ENCODE results near the gene CCDC15. TPM values are rescaled to one million over a fixed set of nuclear protein-coding genes. Genes with fewer than 3 reads are reported as not detected.

CCDC15 gene
- total and polyA plus RNA-seq, 2 experiments from 2014 or later: 1.1 to 2.3 TPM

- Histone ChIP-seq H3K9me2 (replicated peaks; ENCODE audit: insufficient read depth) (no peaks in the 10 kb centered on the region), H3K27ac (no peak overlapping the region), H3K36me3 (replicated peaks; ENCODE audit: insufficient read depth, low read depth) (no peaks in the 10 kb centered on the region), H3K27me3 (no peaks in the 10 kb centered on the region), H3K9me3 (ENCODE audit: low read depth) (no peaks in the 10 kb centered on the region), H3K79me2 (no peaks in the 10 kb centered on the region), H3K4me1 (ENCODE audit: insufficient read depth) (no peaks in the 10 kb centered on the region), H2AFZ (no peak overlapping the region), H3K4me2 (no peak overlapping the region), H3K4me3 (no peak overlapping the region), H4K20me1 (ENCODE audit: insufficient read depth, poor library complexity, severe bottlenecking) (no peaks in the 10 kb centered on the region)
- no peak for DNase-seq (ENCODE audit: low spot score)
- WGBS (ENCODE audit: low lambda C conversion rate, missing lambda C conversion rate): 96% methylated on average over 2 of the region's 2 CpGs
- TF ChIP-seq EZH2 (IDR thresholded peaks at IDR 0.05; ENCODE audit: borderline replicate concordance): no peak
Observed at GRCh38 chr11:124978316-124978715, 24.3 kb downstream of the CCDC15 start.

- Histone ChIP-seq H3K4me2 (no peak overlapping the region), H3K4me1 (ENCODE audit: insufficient read depth) (no peaks in the 10 kb centered on the region), H4K20me1 (ENCODE audit: insufficient read depth, poor library complexity, severe bottlenecking) (no peaks in the 10 kb centered on the region), H2AFZ (no peak overlapping the region), H3K9me3 (ENCODE audit: low read depth) (no peaks in the 10 kb centered on the region), H3K36me3 (replicated peaks; ENCODE audit: insufficient read depth, low read depth) (no peaks in the 10 kb centered on the region), H3K79me2 (no peaks in the 10 kb centered on the region), H3K27me3 (no peaks in the 10 kb centered on the region), H3K9me2 (replicated peaks; ENCODE audit: insufficient read depth) (no peaks in the 10 kb centered on the region), H3K4me3 (no peak overlapping the region), H3K27ac (no peak overlapping the region)
- DNase-seq (ENCODE audit: low spot score): no peak
- no peak for TF ChIP-seq EZH2 (IDR thresholded peaks at IDR 0.05; ENCODE audit: borderline replicate concordance)
- TF ChIP-seq EZH2phosphoT487 (IDR thresholded peaks at IDR 0.05; ENCODE audit: low read depth, severe bottlenecking, unreplicated experiment): no peak
- no peak for TF ChIP-seq CTCF (IDR thresholded peaks at IDR 0.05; ENCODE audit: poor library complexity)
Observed at GRCh38 chr11:124982043-124982442, 28.0 kb downstream of the CCDC15 start.

- Histone ChIP-seq H3K9me3 (ENCODE audit: low read depth) (no peaks in the 10 kb centered on the region), H3K4me1 (ENCODE audit: insufficient read depth) (no peaks in the 10 kb centered on the region), H3K9me2 (replicated peaks; ENCODE audit: insufficient read depth) (no peaks in the 10 kb centered on the region), H2AFZ (no peak overlapping the region), H3K27me3 (no peaks in the 10 kb centered on the region), H3K27ac (no peak overlapping the region), H4K20me1 (ENCODE audit: insufficient read depth, poor library complexity, severe bottlenecking) (no peaks in the 10 kb centered on the region), H3K36me3 (replicated peaks; ENCODE audit: insufficient read depth, low read depth) (no peaks in the 10 kb centered on the region), H3K4me3 (no peak overlapping the region), H3K79me2 (no peaks in the 10 kb centered on the region), H3K4me2 (no peak overlapping the region)
- no peak for DNase-seq (ENCODE audit: low spot score)
- no peak for TF ChIP-seq EZH2 (IDR thresholded peaks at IDR 0.05; ENCODE audit: borderline replicate concordance)
- no peak for TF ChIP-seq CTCF (IDR thresholded peaks at IDR 0.05; ENCODE audit: poor library complexity)
- TF ChIP-seq EZH2phosphoT487 (IDR thresholded peaks at IDR 0.05; ENCODE audit: low read depth, severe bottlenecking, unreplicated experiment): no peak
- WGBS (ENCODE audit: low lambda C conversion rate, missing lambda C conversion rate): 96% methylated on average over 17 of the region's 17 CpGs
Observed at GRCh38 chr11:124983674-124984511, 29.9 kb downstream of the CCDC15 start.

GRCh38 chr11:124984512-124984854 is 30.5 kb downstream of the CCDC15 start:
- no peaks in the 10 kb centered on the region for H3K27me3 ChIP-seq
- DNase-seq (ENCODE audit: low spot score): no peak
- H3K36me3 ChIP-seq (replicated peaks; ENCODE audit: insufficient read depth, low read depth): no peaks in the 10 kb centered on the region
- TF ChIP-seq EZH2 (IDR thresholded peaks at IDR 0.05; ENCODE audit: borderline replicate concordance) (no peak), CTCF (IDR thresholded peaks at IDR 0.05; ENCODE audit: poor library complexity) (no peak)
- no peaks in the 10 kb centered on the region for H3K4me1 ChIP-seq (ENCODE audit: insufficient read depth)
- no peaks in the 10 kb centered on the region for H3K79me2 ChIP-seq
- H3K4me3 ChIP-seq: no peak overlapping the region
- no peak overlapping the region for H2AFZ ChIP-seq
- no peaks in the 10 kb centered on the region for H3K9me2 ChIP-seq (replicated peaks; ENCODE audit: insufficient read depth)
- 98% methylated on average over 3 of the region's 3 CpGs for WGBS (ENCODE audit: low lambda C conversion rate, missing lambda C conversion rate)
- H4K20me1 ChIP-seq (ENCODE audit: insufficient read depth, poor library complexity, severe bottlenecking): no peaks in the 10 kb centered on the region
- no peak overlapping the region for H3K4me2 ChIP-seq
- H3K9me3 ChIP-seq (ENCODE audit: low read depth): no peaks in the 10 kb centered on the region
- no peak overlapping the region for H3K27ac ChIP-seq
